ENCODE results near the gene CCK.

The CCK gene

DNA sequence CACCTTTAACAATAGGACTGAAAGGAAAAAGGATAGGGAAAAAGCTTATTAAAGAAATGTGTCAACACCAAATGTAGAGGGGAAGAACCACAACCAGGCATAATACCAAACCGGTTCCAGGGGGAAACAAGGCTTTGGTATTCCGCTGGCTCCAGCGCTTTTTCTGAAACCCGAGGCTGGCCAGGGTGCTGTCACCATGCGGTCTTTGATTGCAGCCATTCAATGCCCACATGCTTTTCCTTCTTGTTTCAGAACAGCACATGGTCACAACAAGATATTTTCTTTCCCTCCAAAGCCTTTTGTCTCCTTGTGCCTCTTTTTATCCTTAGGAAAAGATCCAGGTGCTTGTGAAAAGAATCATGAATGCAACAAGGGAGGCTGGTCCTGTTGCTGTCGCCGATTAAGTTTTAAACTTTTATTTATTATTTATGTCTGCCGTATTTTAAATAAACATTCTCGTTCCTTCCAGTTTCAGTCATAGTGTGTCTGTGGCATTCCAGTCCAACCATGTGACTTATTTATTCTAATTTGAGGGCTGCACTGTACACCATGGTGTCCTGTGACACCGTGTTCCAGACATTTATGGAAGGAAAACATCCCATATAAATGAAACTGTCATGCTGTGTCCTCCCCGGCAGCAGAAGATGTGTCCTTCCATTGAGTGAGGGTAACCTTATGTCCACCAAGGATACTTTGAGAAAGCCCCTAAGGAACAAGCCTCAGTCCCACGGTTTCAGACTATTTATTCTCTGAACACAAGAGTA is 41.1 kb downstream of the CCK start:
- H3K36me3 Mint-ChIP-seq, result peaks cover 14% of the 10 kb centered on the region
- no peaks in the 10 kb centered on the region for H3K9me3 Mint-ChIP-seq (ENCODE audit: low read depth)
- peaks cover 18% of the 10 kb centered on the region for H3K4me1 Mint-ChIP-seq (ENCODE audit: low read depth)
- no peak overlapping the region for H3K27ac Mint-ChIP-seq
- H3K4me3 Mint-ChIP-seq, result no peak overlapping the region
- no peaks in the 10 kb centered on the region for H3K27me3 Mint-ChIP-seq

DNA sequence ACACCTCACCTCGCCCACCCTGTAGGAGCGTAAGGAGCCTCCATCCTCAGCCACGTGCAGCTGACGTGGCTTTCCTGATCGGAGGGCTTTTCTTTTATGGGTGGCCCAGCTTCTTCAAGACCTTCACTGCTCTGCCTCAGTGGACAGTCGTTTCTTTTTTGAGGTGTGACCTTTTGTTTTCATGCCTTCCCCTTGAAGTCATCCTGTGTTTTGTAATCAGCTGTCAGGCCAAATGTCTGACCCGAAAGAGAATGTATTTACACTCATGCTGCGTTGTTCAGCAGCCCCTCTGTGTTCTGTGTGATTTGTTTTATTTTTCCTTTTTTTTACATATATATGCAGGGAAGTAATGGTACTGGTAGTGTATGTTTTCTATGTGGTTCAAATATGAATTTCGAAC is 41.8 kb downstream of the CCK start:
- Mint-ChIP-seq H3K9me3 (ENCODE audit: low read depth) (no peaks in the 10 kb centered on the region), H3K4me3 (no peak overlapping the region), H3K4me1 (ENCODE audit: low read depth) (peaks cover 22% of the 10 kb centered on the region), H3K27ac (no peak overlapping the region), H3K36me3 (peaks cover 14% of the 10 kb centered on the region), H3K27me3 (no peaks in the 10 kb centered on the region)

DNA sequence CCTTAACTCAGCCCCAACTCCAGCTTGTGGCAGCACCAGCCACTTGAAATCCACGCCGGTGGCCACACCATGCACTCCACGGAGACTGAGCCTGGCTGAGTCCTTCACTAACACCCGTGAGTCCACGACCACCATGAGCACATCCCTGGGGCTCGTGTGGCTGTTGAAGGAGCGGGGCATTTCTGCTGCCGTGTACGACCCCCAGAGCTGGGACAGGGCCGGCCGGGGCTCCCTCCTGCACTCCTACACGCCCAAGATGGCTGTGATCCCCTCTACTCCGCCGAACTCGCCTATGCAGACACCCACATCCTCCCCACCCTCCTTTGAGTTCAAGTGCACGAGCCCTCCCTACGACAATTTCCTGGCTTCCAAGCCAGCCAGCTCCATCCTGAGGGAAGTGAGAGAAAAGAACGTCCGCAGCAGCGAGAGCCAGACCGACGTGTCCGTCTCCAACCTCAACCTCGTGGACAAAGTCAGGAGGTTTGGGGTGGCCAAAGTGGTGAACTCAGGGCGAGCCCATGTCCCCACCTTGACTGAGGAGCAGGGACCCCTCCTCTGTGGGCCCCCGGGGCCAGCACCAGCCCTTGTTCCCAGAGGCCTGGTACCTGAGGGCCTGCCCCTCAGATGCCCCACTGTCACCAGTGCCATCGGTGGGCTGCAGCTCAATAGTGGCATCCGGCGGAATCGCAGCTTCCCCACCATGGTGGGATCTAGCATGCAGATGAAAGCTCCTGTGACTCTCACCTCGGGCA is 42.9 kb downstream of the CCK start:
- Mint-ChIP-seq H3K4me1 (ENCODE audit: low read depth) (peaks cover 27% of the 10 kb centered on the region), H3K4me3 (no peak overlapping the region), H3K27ac (no peak overlapping the region), H3K36me3 (peaks cover 14% of the 10 kb centered on the region), H3K9me3 (ENCODE audit: low read depth) (no peaks in the 10 kb centered on the region), H3K27me3 (no peaks in the 10 kb centered on the region)

DNA sequence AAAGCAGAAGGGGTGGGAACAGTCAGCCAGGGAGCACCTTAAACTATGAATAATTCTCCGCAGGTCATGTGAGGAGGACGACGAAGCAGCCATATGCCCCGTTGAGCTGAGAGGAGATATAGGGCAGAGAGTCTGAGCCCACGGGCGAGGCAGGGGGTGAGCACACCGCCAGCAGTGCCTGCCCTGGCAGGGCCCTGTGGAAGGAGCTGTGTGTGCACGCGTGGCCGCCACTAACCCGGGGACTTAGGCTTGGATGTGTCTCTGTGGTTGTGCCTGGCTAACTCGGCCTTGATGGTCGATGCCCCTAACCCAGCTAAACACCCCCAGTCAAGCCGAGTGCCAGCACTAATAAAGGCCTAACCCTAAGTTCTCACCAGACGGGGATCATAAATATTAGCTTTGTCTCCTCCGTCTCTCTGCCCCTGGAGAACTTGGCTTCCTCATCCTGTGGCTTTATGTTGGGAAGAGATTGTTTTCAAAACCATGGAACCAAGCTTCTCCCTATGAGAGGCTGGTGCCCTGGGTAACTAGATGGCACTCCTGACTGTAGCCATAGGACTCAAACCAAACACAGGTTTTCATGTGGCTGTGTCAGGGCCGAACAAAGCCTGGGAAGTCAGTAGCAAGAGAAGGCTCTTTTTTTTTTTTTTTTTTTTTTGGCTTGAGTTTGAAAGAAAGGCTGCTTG is 45.4 kb downstream of the CCK start:
- H3K4me1 Mint-ChIP-seq (ENCODE audit: low read depth), result peaks cover 52% of the 10 kb centered on the region
- peak overlapping the region; percentile 62 for H3K27ac Mint-ChIP-seq
- no peaks in the 10 kb centered on the region for H3K9me3 Mint-ChIP-seq (ENCODE audit: low read depth)
- H3K4me3 Mint-ChIP-seq, result no peak overlapping the region
- peaks cover 13% of the 10 kb centered on the region for H3K36me3 Mint-ChIP-seq
- no peaks in the 10 kb centered on the region for H3K27me3 Mint-ChIP-seq

DNA sequence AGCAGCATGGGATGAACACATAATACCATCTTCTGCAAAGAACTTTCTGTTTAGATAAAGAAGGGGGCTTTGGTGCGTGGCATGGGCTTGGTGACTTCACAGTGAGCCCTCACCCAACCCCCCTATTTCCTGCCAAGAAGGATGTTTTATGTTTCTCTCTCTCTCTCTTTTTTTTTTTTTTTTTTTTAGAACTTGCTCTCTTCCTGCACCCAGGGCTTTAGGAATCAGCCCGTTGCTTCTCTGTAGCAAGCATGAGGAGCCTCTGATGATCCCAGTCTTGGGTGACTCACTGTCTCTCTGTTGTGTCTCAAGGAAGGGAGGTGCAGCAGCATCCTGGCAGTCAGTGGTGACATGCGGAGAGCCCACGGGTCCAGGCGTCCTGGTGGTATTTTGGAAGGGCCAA is 49.1 kb downstream of the CCK start:
- Mint-ChIP-seq H3K4me3 (peak overlapping the region; percentile 79), H3K27ac (peak overlapping the region; percentile 86), H3K4me1 (ENCODE audit: low read depth) (peaks cover 81% of the 10 kb centered on the region)

DNA sequence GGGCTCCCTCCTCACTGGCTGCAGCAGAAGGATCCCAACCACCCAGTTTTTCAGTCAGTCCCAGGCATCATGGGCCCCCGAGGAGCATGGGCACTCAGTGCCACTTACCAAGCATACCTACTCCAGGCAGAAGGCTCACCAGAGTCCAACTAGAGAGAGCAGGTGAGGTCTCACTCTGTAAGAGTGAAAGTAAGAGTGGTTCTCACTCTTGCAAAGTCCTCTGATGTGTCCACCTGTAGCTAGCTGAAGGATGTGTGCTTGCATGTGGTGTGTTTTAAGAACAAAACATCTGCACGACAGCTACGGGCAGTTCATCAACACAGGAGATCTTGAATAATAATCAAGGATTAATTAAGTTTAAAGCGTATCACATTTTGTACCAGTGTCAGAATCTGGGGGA is 49.7 kb downstream of the CCK start:
- Mint-ChIP-seq H3K9me3 (ENCODE audit: low read depth) (no peaks in the 10 kb centered on the region), H3K27ac (peak overlapping the region; percentile 86), H3K36me3 (peaks cover 3% of the 10 kb centered on the region), H3K27me3 (no peaks in the 10 kb centered on the region), H3K4me1 (ENCODE audit: low read depth) (peaks cover 84% of the 10 kb centered on the region), H3K4me3 (peak overlapping the region; percentile 79)

More for the DNA sequence above, 49.1 kb downstream of the CCK start:
- Mint-ChIP-seq H3K9me3 (ENCODE audit: low read depth) (no peaks in the 10 kb centered on the region), H3K36me3 (peaks cover 3% of the 10 kb centered on the region), H3K27me3 (no peaks in the 10 kb centered on the region)

DNA sequence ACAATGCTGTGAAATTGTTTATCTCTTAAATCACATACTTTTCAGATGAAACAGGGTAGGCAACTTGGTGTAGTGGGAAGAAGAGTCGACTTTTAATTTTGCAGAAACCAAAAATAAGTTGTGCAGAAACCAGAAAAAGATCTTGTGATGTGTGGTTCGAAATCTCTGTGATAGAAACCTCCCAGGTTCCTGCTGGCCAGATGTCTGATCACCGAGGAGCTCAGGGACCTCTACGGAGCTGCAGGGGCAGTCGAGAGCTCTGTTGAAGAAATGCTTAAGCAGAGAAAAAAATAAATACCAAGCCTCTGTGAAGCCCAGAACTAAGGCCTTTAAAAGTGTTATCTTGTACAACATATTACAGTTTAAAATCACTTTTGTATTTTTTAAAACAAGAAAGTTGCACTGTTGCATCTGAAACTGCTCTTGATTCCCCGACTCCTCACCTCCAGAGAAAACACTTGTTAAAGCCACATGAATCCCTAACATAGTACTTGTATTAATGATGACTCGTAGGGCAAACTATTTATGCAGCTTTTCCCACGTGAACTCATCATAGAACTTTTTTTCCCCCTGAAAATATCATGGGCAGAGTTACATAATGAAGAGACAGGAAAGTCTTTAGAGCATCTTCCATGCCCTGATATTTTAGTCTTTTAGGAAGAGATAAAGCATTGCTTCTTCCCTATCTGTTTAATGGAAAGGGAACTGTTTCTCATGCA is 51.3 kb downstream of the CCK start:
- Mint-ChIP-seq H3K27ac (peak overlapping the region; percentile 74), H3K9me3 (ENCODE audit: low read depth) (no peaks in the 10 kb centered on the region), H3K36me3 (no peaks in the 10 kb centered on the region), H3K27me3 (no peaks in the 10 kb centered on the region), H3K4me3 (peak overlapping the region; percentile 66), H3K4me1 (ENCODE audit: low read depth) (peaks cover 72% of the 10 kb centered on the region)

DNA sequence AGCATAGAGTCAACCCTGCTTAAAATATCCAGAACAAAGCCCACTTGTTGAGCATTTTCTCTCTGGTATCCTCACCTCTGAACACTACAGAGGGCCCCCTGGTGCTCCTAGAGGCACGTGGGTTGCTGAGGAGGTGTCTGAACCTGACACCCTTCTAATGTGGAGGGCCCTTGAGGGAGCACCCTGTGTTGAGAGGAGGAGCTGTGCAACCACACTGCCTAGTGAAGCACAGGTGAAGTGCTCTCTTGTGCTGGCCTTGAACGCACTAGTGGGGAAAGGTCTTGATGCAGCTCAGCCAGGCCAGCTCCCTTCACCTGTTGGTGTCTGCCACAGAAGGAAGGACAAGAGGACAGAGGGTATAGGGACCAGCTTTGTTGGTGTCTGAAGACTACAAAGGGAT is 51.9 kb downstream of the CCK start:
- Mint-ChIP-seq H3K4me3 (peak overlapping the region; percentile 66), H3K36me3 (peaks cover 2% of the 10 kb centered on the region), H3K27ac (peak overlapping the region; percentile 74), H3K27me3 (no peaks in the 10 kb centered on the region), H3K9me3 (ENCODE audit: low read depth) (no peaks in the 10 kb centered on the region), H3K4me1 (ENCODE audit: low read depth) (peaks cover 71% of the 10 kb centered on the region)

DNA sequence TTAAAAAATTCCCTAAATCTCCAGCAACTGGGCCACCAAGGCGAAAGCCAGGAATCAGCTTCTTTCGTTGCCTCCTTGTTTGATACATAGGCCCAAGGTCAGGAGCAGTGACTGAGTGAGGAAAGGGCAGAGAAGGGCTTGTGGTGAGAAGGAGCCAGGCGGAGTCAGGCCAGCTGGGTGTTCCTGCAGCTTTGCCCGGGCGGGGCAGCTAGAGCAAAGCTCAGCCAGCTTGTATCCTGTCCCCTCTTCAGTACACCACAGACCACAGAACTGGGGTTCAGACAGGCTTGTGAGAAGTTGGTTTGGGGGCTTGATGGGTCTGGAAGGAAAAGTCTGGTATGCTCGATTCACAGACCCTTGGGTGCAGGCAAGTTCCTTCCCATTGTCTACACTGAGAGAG is 52.6 kb downstream of the CCK start:
- Mint-ChIP-seq H3K9me3 (ENCODE audit: low read depth) (no peaks in the 10 kb centered on the region), H3K4me3 (peak overlapping the region; percentile 66), H3K27me3 (no peaks in the 10 kb centered on the region), H3K27ac (peak overlapping the region; percentile 74), H3K36me3 (peaks cover 6% of the 10 kb centered on the region), H3K4me1 (ENCODE audit: low read depth) (peaks cover 67% of the 10 kb centered on the region)

DNA sequence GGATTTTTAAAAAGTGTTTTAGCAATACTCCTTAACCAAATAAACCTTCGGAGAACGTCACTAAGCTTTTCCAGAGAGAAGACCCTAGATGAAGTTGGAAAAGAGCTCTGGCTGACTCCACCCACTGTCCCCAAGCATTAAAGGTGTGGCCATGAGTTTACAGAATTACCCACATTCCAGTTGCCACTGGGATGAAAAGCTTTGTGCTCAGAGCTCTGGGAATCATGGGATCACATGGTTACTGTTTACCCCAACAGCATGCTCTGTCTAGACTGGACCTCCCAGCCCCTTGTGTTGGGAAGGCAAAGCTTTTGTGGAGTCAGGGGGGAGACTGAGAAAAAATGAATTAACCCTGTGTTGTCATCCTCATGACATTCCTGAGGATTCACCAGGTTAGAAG is 55.3 kb downstream of the CCK start:
- H3K36me3 Mint-ChIP-seq, result peaks cover 11% of the 10 kb centered on the region
- H3K9me3 Mint-ChIP-seq (ENCODE audit: low read depth), result no peaks in the 10 kb centered on the region
- no peak overlapping the region for H3K27ac Mint-ChIP-seq
- no peaks in the 10 kb centered on the region for H3K27me3 Mint-ChIP-seq
- no peak overlapping the region for H3K4me3 Mint-ChIP-seq
- H3K4me1 Mint-ChIP-seq (ENCODE audit: low read depth), result peaks cover 54% of the 10 kb centered on the region

DNA sequence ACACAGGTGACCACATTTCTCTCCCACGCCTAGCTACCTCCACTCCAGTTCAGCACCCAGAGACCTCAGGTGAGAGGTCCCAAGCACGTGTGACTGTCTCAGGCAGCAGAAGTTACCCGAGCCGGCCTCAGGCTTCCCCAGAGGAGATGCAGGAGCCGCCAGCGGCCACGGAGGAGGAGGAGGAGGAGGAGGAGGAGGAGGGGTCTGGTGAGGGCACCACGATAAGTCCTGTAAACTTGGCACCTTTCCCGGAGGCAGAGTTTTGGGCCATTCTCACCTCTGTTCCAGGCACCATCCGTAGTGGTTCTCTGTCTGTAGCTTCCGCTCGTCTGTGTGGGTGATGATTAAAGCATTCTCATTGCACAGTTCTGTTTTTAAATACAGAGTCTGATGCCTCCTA is 56.1 kb downstream of the CCK start:
- no peak overlapping the region for H3K4me3 Mint-ChIP-seq
- H3K36me3 Mint-ChIP-seq, result peaks cover 15% of the 10 kb centered on the region
- H3K4me1 Mint-ChIP-seq (ENCODE audit: low read depth), result peaks cover 52% of the 10 kb centered on the region
- H3K9me3 Mint-ChIP-seq (ENCODE audit: low read depth), result no peaks in the 10 kb centered on the region
- H3K27me3 Mint-ChIP-seq, result no peaks in the 10 kb centered on the region
- no peak overlapping the region for H3K27ac Mint-ChIP-seq
